Liver (tissue), 9 donors: ENCODE data around the gene SEPTIN5. TPM values are rescaled to one million over a fixed set of nuclear protein-coding genes. Genes with fewer than 3 reads are reported as not detected.
A peak's percentile ranks its signal among the peaks of the same experiment; 100 is the strongest.

ENCODE experiments used
- DNase-seq: peaks from one replicate; pipeline ENCODE4 v3.0.0-alpha.2; 2017; ENCODE audit warnings: low spot score
- H3K27ac ChIP-seq, 2 donors: one replicate each; pipeline ENCODE4 v1.7.0; 2013; ENCODE audit warnings: inconsistent platforms in 2 of 2, low read length in 2 of 2, control low read depth in 1 of 2, low read depth in 1 of 2, mild to moderate bottlenecking in 1 of 2
- H3K27me3 ChIP-seq, 4 donors: one replicate each; pipeline versions ENCODE4 v1.6.1 to v1.7.0; 2013; ENCODE audit warnings: low read length in 3 of 4, inconsistent platforms in 1 of 4, mild to moderate bottlenecking in 1 of 4, moderate library complexity in 1 of 4; ENCODE audit not compliant: control insufficient read depth in 4 of 4, insufficient read depth in 4 of 4
- H3K36me3 ChIP-seq, 4 donors: one replicate each; pipeline versions ENCODE4 v1.6.1 to v1.7.0; 2013; ENCODE audit warnings: low read length in 3 of 4, mild to moderate bottlenecking in 3 of 4, low read depth in 1 of 4, moderate library complexity in 1 of 4; ENCODE audit not compliant: control insufficient read depth in 4 of 4, insufficient read depth in 3 of 4
- H3K4me1 ChIP-seq, 4 donors: one replicate each; pipeline versions ENCODE4 v1.6.1 to v1.7.0; 2013; ENCODE audit warnings: low read length in 3 of 4, mild to moderate bottlenecking in 3 of 4, moderate library complexity in 1 of 4; ENCODE audit not compliant: control insufficient read depth in 4 of 4, insufficient read depth in 4 of 4
- H3K4me3 ChIP-seq, 3 donors: one replicate each; pipeline versions ENCODE4 v1.6.1 to v1.7.0; 2013; ENCODE audit warnings: low read length in 3 of 3, control low read depth in 1 of 3, low read depth in 1 of 3, mild to moderate bottlenecking in 1 of 3
- H3K9ac ChIP-seq, 2 donors: one replicate each; pipeline ENCODE4 v1.7.0; 2013; ENCODE audit warnings: low read length in 2 of 2, mild to moderate bottlenecking in 2 of 2, moderate library complexity in 2 of 2, control low read depth in 1 of 2, low read depth in 1 of 2
- H3K9me3 ChIP-seq, 4 donors: one replicate each; pipeline versions ENCODE4 v1.6.1 to v1.7.0; 2013; ENCODE audit warnings: low read length in 3 of 4; ENCODE audit not compliant: control insufficient read depth in 4 of 4
- EGR1 ChIP-seq, 2 donors: IDR thresholded peaks; 2 replicates each; pipeline ENCODE4 v1.6.1; 2016 to 2018; ENCODE audit warnings: antibody characterized with exemption in 2 of 2, low read depth in 2 of 2
- FOXA1 ChIP-seq: IDR thresholded peaks from 2 replicates; pipeline ENCODE4 v1.6.1; 2016; ENCODE audit warnings: antibody characterized with exemption
- FOXA2 ChIP-seq: IDR thresholded peaks from 2 replicates; pipeline ENCODE4 v1.6.1; 2016; ENCODE audit warnings: antibody characterized with exemption
- HNF4A ChIP-seq, 2 donors: conservative IDR thresholded peaks; 2 replicates each; pipeline ENCODE4 v1.6.1; 2016; ENCODE audit warnings: antibody characterized with exemption in 2 of 2, mild to moderate bottlenecking in 2 of 2
- HNF4G ChIP-seq: IDR thresholded peaks from 2 replicates; pipeline ENCODE4 v1.6.1; 2016; ENCODE audit warnings: antibody characterized with exemption
- JUND ChIP-seq, 2 donors: IDR thresholded peaks; 2 replicates each; pipeline ENCODE4 v1.6.1; 2016; ENCODE audit warnings: antibody characterized with exemption in 2 of 2
- MAX ChIP-seq: IDR thresholded peaks from 2 replicates; pipeline ENCODE4 v1.6.1; 2016; ENCODE audit warnings: antibody characterized with exemption
- NR2F2 ChIP-seq: IDR thresholded peaks from 2 replicates; pipeline ENCODE4 v1.6.1; 2016; ENCODE audit warnings: antibody characterized with exemption
- RAD21 ChIP-seq, 2 donors: IDR thresholded peaks; 2 replicates each; pipeline ENCODE4 v1.6.1; 2016; ENCODE audit warnings: antibody characterized with exemption in 2 of 2, mild to moderate bottlenecking in 2 of 2
- REST ChIP-seq: IDR thresholded peaks from 2 replicates; pipeline ENCODE4 v1.6.1; 2016; ENCODE audit warnings: antibody characterized with exemption, mild to moderate bottlenecking
- RXRA ChIP-seq, 2 donors: IDR thresholded peaks; 2 replicates each; pipeline ENCODE4 v1.6.1; 2017 to 2018; ENCODE audit warnings: antibody characterized with exemption in 2 of 2, mild to moderate bottlenecking in 1 of 2
- SP1 ChIP-seq: IDR thresholded peaks from 2 replicates; pipeline ENCODE4 v1.6.1; 2018; ENCODE audit warnings: antibody characterized with exemption, mild to moderate bottlenecking
- TAF1 ChIP-seq: conservative IDR thresholded peaks from 2 replicates; pipeline ENCODE4 v1.6.1; 2016; ENCODE audit warnings: antibody characterized with exemption, mild to moderate bottlenecking
- YY1 ChIP-seq: IDR thresholded peaks from 2 replicates; pipeline ENCODE4 v1.6.1; 2016; ENCODE audit warnings: antibody characterized with exemption, mild to moderate bottlenecking
- ZBTB33 ChIP-seq: IDR thresholded peaks from 2 replicates; pipeline ENCODE4 v1.6.1; 2016; ENCODE audit warnings: antibody characterized with exemption
- WGBS: extraction: QIAGEN DNeasy Blood & Tissue Kit; methylation state at CpG from one replicate; pipeline ENCODE4 v1.1.7; 2013; 5-methylcytosine and 5-hydroxymethylcytosine counted together
- polyA plus RNA-seq, 2 donors: library from polyadenylated mRNA; stranded (reverse) in 1 of 2; unstranded in 1 of 2; fragments of 200-250 nt in 1 of 2; fragments of >200 nt in 1 of 2; fragmentation: Nextera tagmentation in 1 of 2; extraction: Ambion mirVana in 1 of 2; gene quantifications; one replicate each; pipeline versions ENCODE4 v1.2.1 to v1.2.3, GENCODE V29; 2013 to 2015
- total RNA-seq, 2 donors: library from RNA; depleted of rRNA; stranded (reverse); fragments of >200 nt; gene quantifications; one replicate each; pipeline ENCODE4 v1.2.3, GENCODE V29; 2014
- TF ChIP-seq, protein P1 (sequence below): fragments of 150-350 bp; IDR thresholded peaks from 2 replicates; pipeline ENCODE4 v1.5.1; 2017; ENCODE audit warnings: improper control_type of control experiment, low read depth, low read length; ENCODE audit not compliant: missing input control
- TF ChIP-seq, protein P2 (sequence below): IDR thresholded peaks from 2 replicates; pipeline ENCODE4 v1.6.1; 2016; ENCODE audit warnings: antibody characterized with exemption
- donor health status: healthy.
- donor health status: healthy.
- donor health status: healthy.
- donor health status: healthy.
- donor health status: healthy.

SEPTIN5 gene
- total and polyA plus RNA-seq, 4 donors = 0.26 to 3.5 (median 2.8) TPM

DNA sequence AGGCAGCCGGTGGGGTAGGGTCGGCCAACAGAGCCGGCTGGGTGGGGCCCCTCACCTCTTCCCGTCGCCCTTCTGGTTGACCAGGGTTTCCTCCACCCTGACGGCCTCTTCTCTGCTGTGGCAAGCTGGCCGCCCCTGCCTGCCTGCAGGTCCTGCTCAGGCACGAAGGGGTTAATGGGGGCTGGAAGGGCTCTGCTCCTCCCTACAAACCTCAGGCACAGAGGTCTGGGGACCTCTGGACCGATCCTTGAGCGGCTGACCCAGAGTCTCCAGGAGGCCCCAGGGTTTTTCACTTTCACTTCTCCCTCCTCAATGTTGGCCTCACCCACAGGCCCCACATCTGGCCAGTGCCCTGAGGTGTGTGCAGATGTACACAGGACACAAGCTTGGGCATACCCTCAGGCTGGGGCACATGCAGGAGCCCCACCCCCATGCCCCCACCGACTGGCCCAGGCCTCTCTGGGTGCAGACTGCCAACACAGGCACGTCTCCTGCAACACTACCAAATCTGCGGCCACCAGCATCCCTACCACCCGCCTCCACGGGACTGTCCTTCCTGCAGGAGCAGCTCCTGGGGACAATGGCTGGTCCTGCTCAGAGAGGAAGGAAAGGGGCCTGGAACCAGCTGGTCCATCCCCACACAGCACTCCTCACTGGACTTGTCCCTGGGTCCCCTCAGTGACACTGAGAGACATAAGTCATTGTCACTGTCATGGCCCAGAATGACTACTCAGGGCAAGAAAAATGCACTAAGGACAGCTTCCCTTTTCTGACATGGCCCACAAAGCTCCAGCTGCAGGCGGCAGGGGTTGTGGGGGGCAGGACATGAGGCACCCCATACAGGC lies 43.1 kb downstream of the SEPTIN5 start:
- Histone ChIP-seq H3K9me3 (no peaks in the 10 kb centered on the region), H3K4me1 (peaks cover 8 to 31% (median 13%) of the 10 kb centered on the region in 4 donors), H3K27me3 (peaks cover 4 to 15% (median 12%) of the 10 kb centered on the region in 4 donors), H3K36me3 (no peaks in the 10 kb centered on the region), H3K27ac (no peak overlapping the region), H3K4me3 (peak overlapping the region in 1 of 3 donors; percentile 43), H3K9ac (no peak overlapping the region)
- TF ChIP-seq HNF4A (conservative IDR thresholded peaks at IDR 0.05) = no peak
- no peak for TF ChIP-seq HNF4G
- no peak for TF ChIP-seq SP1
- no peak for TF ChIP-seq RAD21 (IDR thresholded peaks at IDR 0.05)
- TF ChIP-seq JUND (IDR thresholded peaks at IDR 0.05) = no peak
- TF ChIP-seq, protein P1, sequence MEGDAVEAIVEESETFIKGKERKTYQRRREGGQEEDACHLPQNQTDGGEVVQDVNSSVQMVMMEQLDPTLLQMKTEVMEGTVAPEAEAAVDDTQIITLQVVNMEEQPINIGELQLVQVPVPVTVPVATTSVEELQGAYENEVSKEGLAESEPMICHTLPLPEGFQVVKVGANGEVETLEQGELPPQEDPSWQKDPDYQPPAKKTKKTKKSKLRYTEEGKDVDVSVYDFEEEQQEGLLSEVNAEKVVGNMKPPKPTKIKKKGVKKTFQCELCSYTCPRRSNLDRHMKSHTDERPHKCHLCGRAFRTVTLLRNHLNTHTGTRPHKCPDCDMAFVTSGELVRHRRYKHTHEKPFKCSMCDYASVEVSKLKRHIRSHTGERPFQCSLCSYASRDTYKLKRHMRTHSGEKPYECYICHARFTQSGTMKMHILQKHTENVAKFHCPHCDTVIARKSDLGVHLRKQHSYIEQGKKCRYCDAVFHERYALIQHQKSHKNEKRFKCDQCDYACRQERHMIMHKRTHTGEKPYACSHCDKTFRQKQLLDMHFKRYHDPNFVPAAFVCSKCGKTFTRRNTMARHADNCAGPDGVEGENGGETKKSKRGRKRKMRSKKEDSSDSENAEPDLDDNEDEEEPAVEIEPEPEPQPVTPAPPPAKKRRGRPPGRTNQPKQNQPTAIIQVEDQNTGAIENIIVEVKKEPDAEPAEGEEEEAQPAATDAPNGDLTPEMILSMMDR = no peak
- TF ChIP-seq EGR1 (IDR thresholded peaks at IDR 0.05; ENCODE audit: low read depth in 2 of 2) = no peak
- TF ChIP-seq MAX = no peak
- WGBS = 34% methylated on average over 16 of the region's 16 CpGs
- no peak for DNase-seq

DNA sequence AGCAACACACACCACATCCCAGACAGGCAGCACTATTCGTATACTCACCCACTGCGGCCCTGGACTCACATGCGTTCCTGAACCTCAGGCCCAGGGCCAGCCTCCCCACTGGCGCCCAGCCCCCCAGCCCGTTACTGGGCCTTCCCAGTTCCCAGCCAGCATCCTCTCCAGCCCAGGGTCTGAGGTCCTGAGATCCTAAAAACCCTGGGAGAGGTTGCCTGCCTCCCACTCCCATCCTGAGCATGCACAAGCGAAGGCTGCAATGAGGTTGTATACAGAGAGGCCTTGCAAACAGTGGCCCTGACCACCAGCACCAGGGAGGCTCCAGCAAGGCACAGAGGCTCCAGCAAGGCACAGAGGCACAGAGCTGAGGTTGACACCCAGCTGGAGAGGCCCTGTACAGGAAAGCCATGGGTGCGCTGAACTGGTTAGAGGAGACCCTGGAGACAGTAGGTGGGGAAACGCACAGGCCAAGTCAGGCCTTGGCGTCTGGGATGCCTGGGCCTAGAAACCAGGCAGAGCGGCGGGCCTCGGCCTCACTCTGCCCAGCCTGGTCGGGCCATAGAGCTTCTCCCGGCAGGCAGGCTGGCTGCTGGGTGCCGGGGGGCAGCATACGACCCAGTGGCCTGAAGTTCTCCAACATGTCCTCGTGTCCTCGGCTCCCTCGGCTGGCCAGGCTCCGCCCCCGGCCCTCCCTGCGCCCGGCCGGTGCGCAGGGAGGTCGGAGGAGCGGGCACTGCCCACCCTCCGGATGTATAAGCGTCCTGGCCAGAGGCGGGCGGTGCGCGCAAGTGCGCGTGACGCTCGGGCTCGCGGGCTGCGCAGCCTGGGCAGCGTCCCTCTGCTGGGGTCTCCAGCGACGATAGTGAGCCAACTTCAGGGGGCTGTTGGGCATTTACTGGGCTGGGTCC lies 43.9 kb downstream of the SEPTIN5 start:
- no peaks in the 10 kb centered on the region for H3K9me3 ChIP-seq
- DNase-seq = no peak
- 42% methylated on average over 43 of the region's 43 CpGs for WGBS
- no peak overlapping the region for H3K27ac ChIP-seq
- no peak overlapping the region for H3K9ac ChIP-seq
- H3K27me3 ChIP-seq = peaks cover 2 to 15% (median 10%) of the 10 kb centered on the region in 4 donors
- peaks cover 8 to 31% (median 13%) of the 10 kb centered on the region in 4 donors for H3K4me1 ChIP-seq
- no peak overlapping the region for H3K4me3 ChIP-seq
- H3K36me3 ChIP-seq = no peaks in the 10 kb centered on the region
- TF ChIP-seq HNF4A (conservative IDR thresholded peaks at IDR 0.05) (no peak), FOXA2 (no peak), TAF1 (no peak), JUND (IDR thresholded peaks at IDR 0.05) (no peak), RXRA (IDR thresholded peaks at IDR 0.05) (no peak), YY1 (no peak), SP1 (no peak), REST (no peak), FOXA1 (no peak), HNF4G (no peak), EGR1 (IDR thresholded peaks at IDR 0.05; ENCODE audit: low read depth in 2 of 2) (no peak), MAX (no peak), ZBTB33 (no peak), RAD21 (IDR thresholded peaks at IDR 0.05) (no peak), NR2F2 (no peak)
- TF ChIP-seq, protein P1 = no peak
- TF ChIP-seq, protein P2, sequence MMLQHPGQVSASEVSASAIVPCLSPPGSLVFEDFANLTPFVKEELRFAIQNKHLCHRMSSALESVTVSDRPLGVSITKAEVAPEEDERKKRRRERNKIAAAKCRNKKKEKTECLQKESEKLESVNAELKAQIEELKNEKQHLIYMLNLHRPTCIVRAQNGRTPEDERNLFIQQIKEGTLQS = no peak
